SH-SY5Y (cell line): ENCODE results near the gene ICE2.

Experiments used
- GATA2 ChIP-seq: IDR thresholded peaks from 2 replicates; pipeline ENCODE4 v1.6.1; 2011; ENCODE audit warnings: mild to moderate bottlenecking, low read depth, low read length
- GATA3 ChIP-seq: IDR thresholded peaks from 2 replicates; pipeline ENCODE4 v1.6.1; 2011; ENCODE audit warnings: low read depth, mild to moderate bottlenecking, low read length, moderate library complexity

- TF ChIP-seq GATA2 (no peak), GATA3 (no peak)
Measured at GRCh38 chr15:60512937-60513336, 34.0 kb upstream of the ICE2 start.
